Hepatocyte (in vitro differentiated cells): ENCODE data around the gene TSPEAR.

Experiments
- CTCF ChIP-seq: fragments of 200-600 bp; sonication (generic); IDR thresholded peaks from 2 replicates; pipeline ENCODE4 v1.5.1; 2016; ENCODE audit warnings: antibody characterized with exemption, mild to moderate bottlenecking; ENCODE audit not compliant: poor library complexity
- EZH2 ChIP-seq: fragments of 200-600 bp; sonication (generic); IDR thresholded peaks from 2 replicates; pipeline ENCODE4 v1.6.1; 2016; ENCODE audit warnings: antibody characterized with exemption, mild to moderate bottlenecking, borderline replicate concordance
- EZH2phosphoT487 ChIP-seq: fragments of 200-600 bp; sonication (generic); IDR thresholded peaks from one replicate; pipeline ENCODE4 v1.6.1; 2018; ENCODE audit warnings: antibody characterized with exemption, mild to moderate bottlenecking, low read depth, moderate library complexity; ENCODE audit not compliant: unreplicated experiment, severe bottlenecking

- TF ChIP-seq CTCF (no peak), EZH2 (no peak), EZH2phosphoT487 (no peak)
Observed at GRCh38 chr21:44684483-44684882, 26.9 kb downstream of the TSPEAR start.
